Prostate gland (tissue), 2 donors: ENCODE data around the gene LIMS2.

ENCODE experiments used
- POLR2A ChIP-seq: fragments of 450-650 bp; IDR thresholded peaks from one replicate; pipeline ENCODE4 v1.6.1; 2016; ENCODE audit warnings: antibody characterized with exemption, mild to moderate bottlenecking
- TF ChIP-seq, protein P1 (sequence below), 4 experiments: fragments of 200-600 bp in 2 of 4; fragments of 450-650 bp in 2 of 4; sonication (generic) in 2 of 4; IDR thresholded peaks; 1 replicate in 3 of 4; 2 replicates in 1 of 4; pipeline ENCODE4 v1.5.1; 2016 to 2019; ENCODE audit warnings: antibody characterized with exemption in 4 of 4, mild to moderate bottlenecking in 2 of 4, moderate library complexity in 2 of 4

DNA sequence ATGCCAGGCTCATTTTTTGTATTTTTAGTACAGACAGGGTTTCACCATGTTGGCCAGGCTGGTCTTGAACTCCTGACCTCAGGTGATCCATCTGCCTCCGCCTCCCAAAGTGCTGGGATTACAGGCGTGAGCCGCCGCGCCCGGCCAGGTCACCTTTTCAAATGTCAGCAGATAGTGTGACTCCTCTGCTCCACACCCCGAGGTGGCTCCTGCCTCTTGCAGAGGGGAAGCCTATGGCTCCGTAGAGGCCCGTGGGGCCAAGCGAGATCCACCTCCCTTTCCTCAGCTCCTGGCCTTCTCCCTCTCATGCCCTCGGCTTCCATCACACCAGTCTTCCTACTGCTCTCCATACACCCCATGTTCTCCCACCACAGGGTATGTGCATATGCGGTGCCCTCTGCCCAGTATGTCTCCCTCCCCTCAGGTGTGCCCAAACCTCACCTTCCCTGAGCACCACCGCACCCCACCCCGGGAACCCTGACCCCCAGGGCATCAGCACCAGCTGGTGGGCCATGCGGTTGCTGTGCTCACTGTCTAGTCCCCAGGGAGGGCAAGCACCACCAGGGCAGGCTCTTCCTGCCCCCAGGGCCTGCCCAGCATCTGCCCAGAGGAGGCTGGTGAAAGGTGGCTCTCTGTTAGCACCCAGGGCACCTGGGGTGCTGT, 18.6 kb downstream of the LIMS2 start:
- no peak for TF ChIP-seq POLR2A
- TF ChIP-seq, protein P1, sequence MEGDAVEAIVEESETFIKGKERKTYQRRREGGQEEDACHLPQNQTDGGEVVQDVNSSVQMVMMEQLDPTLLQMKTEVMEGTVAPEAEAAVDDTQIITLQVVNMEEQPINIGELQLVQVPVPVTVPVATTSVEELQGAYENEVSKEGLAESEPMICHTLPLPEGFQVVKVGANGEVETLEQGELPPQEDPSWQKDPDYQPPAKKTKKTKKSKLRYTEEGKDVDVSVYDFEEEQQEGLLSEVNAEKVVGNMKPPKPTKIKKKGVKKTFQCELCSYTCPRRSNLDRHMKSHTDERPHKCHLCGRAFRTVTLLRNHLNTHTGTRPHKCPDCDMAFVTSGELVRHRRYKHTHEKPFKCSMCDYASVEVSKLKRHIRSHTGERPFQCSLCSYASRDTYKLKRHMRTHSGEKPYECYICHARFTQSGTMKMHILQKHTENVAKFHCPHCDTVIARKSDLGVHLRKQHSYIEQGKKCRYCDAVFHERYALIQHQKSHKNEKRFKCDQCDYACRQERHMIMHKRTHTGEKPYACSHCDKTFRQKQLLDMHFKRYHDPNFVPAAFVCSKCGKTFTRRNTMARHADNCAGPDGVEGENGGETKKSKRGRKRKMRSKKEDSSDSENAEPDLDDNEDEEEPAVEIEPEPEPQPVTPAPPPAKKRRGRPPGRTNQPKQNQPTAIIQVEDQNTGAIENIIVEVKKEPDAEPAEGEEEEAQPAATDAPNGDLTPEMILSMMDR (IDR thresholded peaks at IDR 0.05), result no peak
